Measurements from ENCODE around the gene SLIT1.

SLIT1 gene

DNA sequence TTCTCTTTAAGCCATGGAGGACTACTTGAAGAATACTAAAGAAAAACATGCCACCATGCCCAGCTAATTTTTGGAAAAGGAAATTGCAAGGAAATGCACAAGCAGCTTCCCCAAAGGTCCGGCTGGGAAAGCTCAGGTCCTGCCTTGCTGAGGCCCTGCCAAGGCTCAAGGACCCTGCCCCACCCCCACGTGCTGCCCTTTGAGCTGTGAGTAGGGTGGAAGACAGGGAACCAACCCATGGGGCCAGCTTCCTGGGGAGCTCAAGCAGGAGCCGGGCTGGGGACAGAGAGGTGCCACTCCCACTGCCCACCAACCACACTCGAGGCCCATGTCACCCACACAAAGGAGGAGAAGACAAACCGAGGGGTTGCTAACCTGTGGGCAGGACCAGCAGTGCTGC, 78.2 kb downstream of the SLIT1 start:
- TF ChIP-seq CTCF (conservative IDR thresholded peaks at IDR 0.05), result no peak
- TF ChIP-seq ZFX (IDR thresholded peaks at IDR 0.05), result no peak
- H3K27ac ChIP-seq, result no peak overlapping the region

DNA sequence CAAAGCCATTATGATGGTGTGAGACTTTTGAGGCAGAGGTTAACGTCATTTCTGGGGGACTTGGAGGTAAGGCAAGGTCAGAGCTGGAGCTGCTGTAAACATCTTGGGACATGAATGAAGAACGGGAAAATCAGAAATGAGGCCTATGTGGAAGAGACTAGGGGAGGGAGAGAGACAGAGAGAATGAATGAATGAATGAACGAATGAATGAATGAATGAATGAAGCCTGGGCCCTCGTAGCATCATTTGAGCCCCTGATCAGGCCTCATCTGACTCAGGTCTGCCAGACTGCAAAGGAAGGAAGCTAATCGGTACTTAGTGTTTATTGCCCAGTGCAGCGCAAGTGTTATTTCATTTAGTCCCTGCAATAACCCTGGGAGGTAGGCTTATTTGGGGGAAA, 79.6 kb downstream of the SLIT1 start:
- no peak for TF ChIP-seq ZFX (IDR thresholded peaks at IDR 0.05)
- TF ChIP-seq CTCF (conservative IDR thresholded peaks at IDR 0.05), result no peak
- H3K27ac ChIP-seq, result no peak overlapping the region

DNA sequence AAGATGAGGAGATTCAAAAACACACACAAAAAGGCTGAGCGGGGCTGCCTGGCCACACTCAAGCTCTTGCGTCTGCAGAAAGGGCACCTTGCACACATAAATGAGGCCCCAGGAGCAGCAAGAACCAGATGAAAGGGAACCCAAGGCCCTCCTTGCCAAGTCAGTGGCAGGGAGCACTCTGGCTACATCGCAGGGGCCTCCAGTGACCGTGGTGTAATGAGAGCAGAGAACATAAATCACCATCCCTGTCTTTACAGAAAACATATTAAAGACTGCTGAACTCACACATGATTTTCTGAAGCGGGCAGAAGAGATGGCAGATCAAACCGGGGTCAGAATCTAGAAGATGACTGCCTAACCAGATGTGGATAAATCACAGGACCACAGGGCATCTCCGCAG, 80.5 kb downstream of the SLIT1 start:
- TF ChIP-seq CTCF (conservative IDR thresholded peaks at IDR 0.05) (no peak), ZFX (IDR thresholded peaks at IDR 0.05) (no peak)
- H3K27ac ChIP-seq, result no peak overlapping the region

DNA sequence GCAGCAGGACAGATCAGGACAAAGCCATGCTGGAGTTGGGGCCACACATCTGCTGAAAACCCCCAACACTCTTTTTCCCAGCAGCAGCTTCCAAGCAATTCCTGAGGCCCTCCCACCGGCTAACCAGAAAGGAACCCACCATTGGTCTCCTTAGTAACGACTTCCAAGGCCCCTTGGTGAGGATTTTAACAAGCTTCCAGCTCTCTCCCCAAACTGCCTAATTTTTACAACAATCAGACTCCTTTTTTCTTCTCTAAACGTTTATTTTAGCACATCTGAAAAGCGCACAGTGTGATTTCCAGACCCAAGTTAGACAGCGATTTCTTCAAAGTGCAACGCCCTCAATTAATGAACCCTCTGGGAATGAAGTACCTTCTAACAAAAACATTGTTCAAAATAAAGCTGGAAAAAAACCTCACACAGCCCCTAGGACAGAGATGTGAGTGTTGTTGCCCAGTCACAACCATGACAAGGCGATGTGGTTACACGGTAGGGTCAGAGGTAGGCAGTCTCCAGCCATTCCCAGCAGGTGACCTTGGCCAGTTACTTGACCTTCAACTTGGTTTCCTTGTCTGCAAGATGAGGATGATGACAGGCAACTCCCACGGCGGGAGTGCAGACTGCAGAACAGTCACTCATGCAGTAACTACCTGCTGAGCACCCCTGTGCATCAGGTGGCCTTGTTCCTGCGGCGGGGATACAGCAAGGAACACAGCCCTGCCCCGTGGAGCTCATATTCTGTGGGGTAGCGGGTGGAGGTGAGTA, 82.3 kb downstream of the SLIT1 start:
- TF ChIP-seq ZFX (IDR thresholded peaks at IDR 0.05), result no peak
- TF ChIP-seq CTCF (conservative IDR thresholded peaks at IDR 0.05), result no peak
- H3K27ac ChIP-seq, result no peak overlapping the region

DNA sequence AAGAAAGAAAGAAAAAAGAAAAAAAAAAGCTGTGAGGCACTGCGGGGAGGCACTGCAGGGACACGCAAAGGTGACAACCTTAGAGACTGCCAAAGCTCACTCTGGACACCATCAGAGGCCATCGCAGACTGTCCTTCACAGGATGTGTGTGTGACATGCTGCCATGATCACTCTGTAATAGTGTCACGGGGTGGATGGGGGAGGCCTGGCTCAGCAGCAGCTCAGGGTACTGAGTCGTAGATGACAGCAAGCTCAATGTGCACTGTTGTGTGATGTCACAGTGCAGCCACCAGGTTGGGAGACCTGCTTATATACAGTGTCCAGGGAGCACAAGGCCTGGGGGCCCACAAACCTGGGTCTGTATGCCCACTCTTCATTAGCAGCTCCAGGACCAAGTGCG, 83.3 kb downstream of the SLIT1 start:
- H3K27ac ChIP-seq, result no peak overlapping the region
- no peak for TF ChIP-seq CTCF (conservative IDR thresholded peaks at IDR 0.05)
- TF ChIP-seq ZFX (IDR thresholded peaks at IDR 0.05), result no peak

- TF ChIP-seq ZFX (IDR thresholded peaks at IDR 0.05) (no peak), CTCF (conservative IDR thresholded peaks at IDR 0.05) (no peak)
- H3K27ac ChIP-seq, result no peak overlapping the region
These were observed 84.4 kb downstream of the SLIT1 start for GRCh38 chr10:97101166-97101940.

- H3K27ac ChIP-seq, result no peak overlapping the region
- TF ChIP-seq ZFX (IDR thresholded peaks at IDR 0.05) (no peak), CTCF (conservative IDR thresholded peaks at IDR 0.05) (no peak)
These were observed 85.1 kb downstream of the SLIT1 start for GRCh38 chr10:97100657-97101056.

All from C4-2B (cell line).